HFF-Myc (cell line): ENCODE results near the gene PLCXD3.

Source experiments
- DNase-seq: peaks from one replicate; pipeline ENCODE4 v3.0.0-alpha.2; 2011; ENCODE audit warnings: low read depth; ENCODE audit errors: extremely low read depth
- H3K4me3 ChIP-seq: replicated peaks from 2 replicates; pipeline ENCODE4 v1.5.1; 2011; ENCODE audit warnings: low read depth, mild to moderate bottlenecking, control low read depth, low read length
- TF ChIP-seq, protein P1 (sequence below): IDR thresholded peaks from 2 replicates; pipeline ENCODE4 v1.5.1; 2012; ENCODE audit warnings: mild to moderate bottlenecking, low read depth, low read length, control low read depth; ENCODE audit errors: missing control alignments

Gene PLCXD3

DNA sequence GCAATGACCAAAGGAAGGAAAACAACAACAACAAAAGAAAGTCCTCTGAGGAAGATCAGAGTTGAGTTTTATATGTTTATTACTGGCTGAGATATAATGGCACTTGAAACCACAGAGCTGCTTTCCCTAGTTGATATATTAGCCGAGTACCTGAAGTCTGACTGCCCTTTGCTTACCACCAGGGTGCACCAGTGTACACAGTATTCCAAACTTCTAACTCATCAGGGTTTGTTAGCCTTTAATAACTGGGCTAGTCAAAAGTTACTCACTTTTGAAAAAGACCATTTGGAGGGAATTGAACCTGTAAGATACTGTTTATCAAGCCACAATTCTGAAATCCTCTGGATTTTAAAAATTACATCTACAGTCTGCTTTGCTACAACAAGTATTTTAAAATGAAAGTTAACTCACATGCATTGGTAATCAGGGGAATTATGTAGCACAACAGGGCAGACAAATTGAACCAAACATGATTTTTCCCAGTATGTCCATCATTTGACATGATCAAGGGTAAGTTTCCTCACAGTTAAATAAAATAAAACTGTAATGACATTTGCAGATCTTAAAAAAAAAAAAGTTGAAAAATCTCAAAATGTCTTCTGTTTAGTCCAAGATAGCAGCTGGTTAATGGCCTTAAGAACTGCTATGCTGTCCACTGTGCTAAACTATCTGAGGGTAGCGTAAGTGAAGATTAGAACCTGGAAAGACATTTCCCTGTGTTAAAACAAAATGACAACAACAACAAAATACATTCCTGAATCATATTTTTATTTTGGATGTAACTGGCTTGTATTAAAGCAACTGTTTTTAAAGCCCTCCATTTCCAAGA lies 239.8 kb downstream of the PLCXD3 start:
- DNase-seq: peak; percentile 35
- H3K4me3 ChIP-seq: no peak overlapping the region
- TF ChIP-seq, protein P1, sequence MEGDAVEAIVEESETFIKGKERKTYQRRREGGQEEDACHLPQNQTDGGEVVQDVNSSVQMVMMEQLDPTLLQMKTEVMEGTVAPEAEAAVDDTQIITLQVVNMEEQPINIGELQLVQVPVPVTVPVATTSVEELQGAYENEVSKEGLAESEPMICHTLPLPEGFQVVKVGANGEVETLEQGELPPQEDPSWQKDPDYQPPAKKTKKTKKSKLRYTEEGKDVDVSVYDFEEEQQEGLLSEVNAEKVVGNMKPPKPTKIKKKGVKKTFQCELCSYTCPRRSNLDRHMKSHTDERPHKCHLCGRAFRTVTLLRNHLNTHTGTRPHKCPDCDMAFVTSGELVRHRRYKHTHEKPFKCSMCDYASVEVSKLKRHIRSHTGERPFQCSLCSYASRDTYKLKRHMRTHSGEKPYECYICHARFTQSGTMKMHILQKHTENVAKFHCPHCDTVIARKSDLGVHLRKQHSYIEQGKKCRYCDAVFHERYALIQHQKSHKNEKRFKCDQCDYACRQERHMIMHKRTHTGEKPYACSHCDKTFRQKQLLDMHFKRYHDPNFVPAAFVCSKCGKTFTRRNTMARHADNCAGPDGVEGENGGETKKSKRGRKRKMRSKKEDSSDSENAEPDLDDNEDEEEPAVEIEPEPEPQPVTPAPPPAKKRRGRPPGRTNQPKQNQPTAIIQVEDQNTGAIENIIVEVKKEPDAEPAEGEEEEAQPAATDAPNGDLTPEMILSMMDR: peak; percentile 67

DNA sequence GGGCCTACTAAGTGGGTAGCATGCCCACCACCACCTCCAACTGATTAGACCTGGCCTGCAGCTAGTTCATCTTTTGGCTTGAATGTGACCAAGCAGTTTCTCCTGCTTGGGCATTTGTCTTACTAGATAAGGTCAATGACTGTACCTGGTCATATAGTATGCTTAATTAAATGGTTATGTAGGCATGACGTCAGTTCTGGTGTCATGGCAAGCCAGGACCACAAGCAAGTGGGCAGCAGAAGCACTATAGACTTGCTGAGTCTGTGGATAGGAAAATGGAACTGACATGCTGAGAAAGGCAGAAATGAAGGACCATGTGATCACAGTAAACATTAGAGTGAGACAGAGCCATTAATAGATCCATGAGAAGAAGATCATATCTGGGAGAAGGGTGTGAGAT lies 241.5 kb downstream of the PLCXD3 start:
- H3K4me3 ChIP-seq: no peak overlapping the region
- DNase-seq: no peak
- TF ChIP-seq, protein P1: no peak

DNA sequence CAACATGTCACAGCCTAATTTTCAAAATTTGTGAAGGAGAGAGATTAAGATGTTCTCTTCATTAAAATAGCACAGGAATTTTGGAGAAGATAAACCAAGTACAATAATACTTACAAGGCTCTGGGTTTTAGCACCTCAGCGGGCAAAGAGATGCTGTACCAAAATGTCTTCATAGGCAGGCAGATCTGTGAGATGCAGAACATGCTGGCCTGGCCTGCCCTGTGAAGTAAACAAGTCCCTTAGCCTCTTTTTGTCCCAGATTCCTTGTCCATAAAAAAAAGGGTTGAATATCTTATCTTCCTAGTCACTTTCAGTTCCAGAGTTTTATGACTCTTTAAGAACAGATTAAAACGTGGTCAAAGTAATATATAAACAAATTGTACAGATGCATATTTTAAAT lies 244.0 kb downstream of the PLCXD3 start:
- H3K4me3 ChIP-seq: no peak overlapping the region
- TF ChIP-seq, protein P1: no peak
- DNase-seq: no peak

DNA sequence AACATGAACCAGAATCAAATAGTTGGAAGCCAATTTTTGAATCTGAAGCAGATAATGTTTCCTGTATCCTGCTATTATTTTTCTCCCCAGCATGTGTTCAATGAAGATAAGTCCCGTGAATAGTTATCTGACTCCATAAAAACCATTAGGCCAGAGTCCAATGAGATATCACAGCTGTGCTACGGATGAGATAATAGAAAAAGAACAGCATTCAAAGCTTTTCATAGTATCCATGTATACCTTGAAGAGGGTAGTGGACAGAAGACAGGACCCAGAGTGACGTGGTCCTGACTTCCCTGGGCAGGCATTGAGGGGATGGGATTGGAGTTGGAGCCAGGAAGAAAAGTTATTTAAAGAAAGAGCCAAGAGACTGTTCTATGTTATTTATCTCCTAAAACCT lies 246.4 kb downstream of the PLCXD3 start:
- TF ChIP-seq, protein P1: no peak
- no peak for DNase-seq
- H3K4me3 ChIP-seq: no peak overlapping the region

DNA sequence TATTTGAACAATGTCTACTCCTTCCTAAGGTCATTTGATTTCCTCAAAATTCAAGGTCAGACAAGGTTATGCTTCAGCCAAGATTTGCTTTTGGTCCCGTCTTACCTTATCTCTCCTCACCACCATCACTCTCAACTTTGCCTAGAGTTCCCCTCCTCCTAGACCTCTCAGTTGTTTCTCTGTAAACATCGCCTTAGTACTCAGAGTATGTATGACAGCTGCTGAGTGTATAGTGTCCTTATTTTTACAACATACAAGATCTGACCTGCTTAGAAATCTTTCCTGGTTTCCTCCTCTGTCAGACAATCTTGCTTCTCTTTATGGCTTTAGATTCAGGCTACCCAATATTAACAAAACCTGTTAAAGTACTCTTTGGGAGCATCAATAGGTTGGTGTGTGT lies 247.1 kb downstream of the PLCXD3 start:
- DNase-seq: no peak
- no peak overlapping the region for H3K4me3 ChIP-seq
- TF ChIP-seq, protein P1: no peak
